H1 (cell line): Measurements from ENCODE around the gene DLX4. TPM values are rescaled to one million over a fixed set of nuclear protein-coding genes. Genes with fewer than 3 reads are reported as not detected.

Experiments used
- CTCF ChIA-PET: fragments of 300-600 bp; sonication (Branson Sonifier 250); formaldehyde crosslinking; loops from one replicate; lab custom pipeline; 2021; ENCODE audit not compliant: partially characterized antibody; lab: Charles Lee
- POLR2A ChIA-PET: fragments of 300-600 bp; sonication (Branson Sonifier 250); formaldehyde crosslinking; loops from one replicate; lab custom pipeline; 2021; ENCODE audit warnings: inconsistent platforms; ENCODE audit not compliant: partially characterized antibody; lab: Charles Lee
- DNase-seq, 2 experiments: peaks; one replicate each; pipeline versions ENCODE4 v3.0.0 to v3.0.0-alpha.2; 2010 to 2022; ENCODE audit warnings: low spot score in 2 of 2, low read depth in 1 of 2, mixed read lengths in 1 of 2
- FAIRE-seq: peaks from 2 replicates; lab custom pipeline; 2011; peaks lifted over from hg19 to GRCh38; lab: Jason Lieb, UNC
- H2AFZ ChIP-seq: 2 replicates; pipeline ENCODE4 v1.8.1; 2012; ENCODE audit warnings: low read length, inconsistent platforms
- H2AK5ac ChIP-seq: 2 replicates; pipeline ENCODE4 v1.6.1; 2013; ENCODE audit warnings: low read depth, low read length
- H2BK120ac ChIP-seq: replicated peaks from 2 replicates; pipeline ENCODE3; 2013; ENCODE audit warnings: low read depth, low read length, inconsistent platforms
- H2BK12ac ChIP-seq: 2 replicates; pipeline ENCODE4 v1.6.1; 2013; ENCODE audit warnings: low read depth, low read length
- H2BK15ac ChIP-seq: 2 replicates; pipeline ENCODE4 v1.6.1; 2013; ENCODE audit warnings: low read length
- H2BK20ac ChIP-seq: 2 replicates; pipeline ENCODE4 v1.6.1; 2013; ENCODE audit warnings: low read length
- H2BK5ac ChIP-seq: 2 replicates; pipeline ENCODE4 v1.6.1; 2013; ENCODE audit warnings: low read depth, low read length
- H3K14ac ChIP-seq: 2 replicates; pipeline ENCODE4 v1.6.1; 2013; ENCODE audit warnings: inconsistent platforms; ENCODE audit not compliant: insufficient read length
- H3K18ac ChIP-seq: 2 replicates; pipeline ENCODE4 v1.6.1; 2013; ENCODE audit warnings: low read length; ENCODE audit errors: extremely low read depth
- H3K23ac ChIP-seq: 2 replicates; pipeline ENCODE4 v1.6.1; 2013; ENCODE audit warnings: inconsistent platforms; ENCODE audit not compliant: insufficient read length
- H3K23me2 ChIP-seq: 2 replicates; pipeline ENCODE4 v1.6.1; 2013; ENCODE audit warnings: low read depth, low read length
- H3K27ac ChIP-seq: 2 replicates; pipeline ENCODE4 v1.6.1; 2011; ENCODE audit warnings: low read depth, low read length, inconsistent platforms
- H3K27me3 ChIP-seq, 4 experiments: replicated peaks in 1 of 4; 1 replicate in 1 of 4; 2 replicates in 3 of 4; pipeline versions ENCODE4 v1.6.1 to v1.8.1; 2011 to 2013; ENCODE audit warnings: low read length in 3 of 4, mild to moderate bottlenecking in 3 of 4, inconsistent platforms in 2 of 4, mixed read lengths in 2 of 4, moderate library complexity in 1 of 4; ENCODE audit not compliant: control insufficient read depth in 3 of 4, insufficient read depth in 3 of 4; ENCODE audit errors: extremely low read depth in 1 of 4
- H3K36me3 ChIP-seq, 4 experiments: 2 replicates each; pipeline versions ENCODE4 v1.6.1 to v1.8.1; 2011 to 2013; ENCODE audit warnings: mild to moderate bottlenecking in 4 of 4, low read length in 3 of 4, moderate library complexity in 2 of 4, control low read depth in 1 of 4, inconsistent platforms in 1 of 4; ENCODE audit not compliant: insufficient read depth in 4 of 4, control insufficient read depth in 2 of 4
- H3K4ac ChIP-seq: replicated peaks from 2 replicates; pipeline ENCODE3; 2013; ENCODE audit warnings: low read length, low read depth, mixed read lengths, inconsistent platforms; ENCODE audit not compliant: insufficient read length
- H3K4me1 ChIP-seq, 4 experiments: replicated peaks in 1 of 4; 1 replicate in 1 of 4; 2 replicates in 3 of 4; pipeline versions ENCODE4 v1.6.1 to v1.8.1; 2011 to 2013; ENCODE audit warnings: low read length in 3 of 4, inconsistent platforms in 2 of 4, mixed read lengths in 1 of 4; ENCODE audit not compliant: insufficient read depth in 4 of 4, control insufficient read depth in 3 of 4
- H3K4me2 ChIP-seq, 2 experiments: 2 replicates each; pipeline versions ENCODE4 v1.6.1 to v1.8.1; 2011 to 2013; ENCODE audit warnings: low read depth in 2 of 2, low read length in 2 of 2, control low read depth in 1 of 2, inconsistent platforms in 1 of 2, mild to moderate bottlenecking in 1 of 2; ENCODE audit not compliant: insufficient read depth in 1 of 2
- H3K4me3 ChIP-seq, 4 experiments: fragments of 200-600, 300-600 bp in 1 of 4; sonication (generic), shearing (Covaris generic), sonication (Bioruptor Twin) in 1 of 4; 2 replicates each; pipeline versions ENCODE4 v1.5.1 to v1.8.1; 2011 to 2016; ENCODE audit warnings: low read length in 4 of 4, low read depth in 3 of 4, control low read depth in 2 of 4, inconsistent platforms in 2 of 4, mild to moderate bottlenecking in 2 of 4, mixed read lengths in 1 of 4, moderate library complexity in 1 of 4; ENCODE audit not compliant: insufficient read depth in 2 of 4; ENCODE audit errors: extremely low read depth in 1 of 4
- H3K56ac ChIP-seq: replicated peaks from 2 replicates; pipeline ENCODE3; 2013; ENCODE audit warnings: low read depth, mild to moderate bottlenecking, mixed read lengths, low read length, inconsistent platforms; ENCODE audit not compliant: insufficient read length
- H3K79me1 ChIP-seq: 2 replicates; pipeline ENCODE4 v1.6.1; 2013; ENCODE audit warnings: low read depth, low read length, control low read depth
- H3K79me2 ChIP-seq, 2 experiments: 2 replicates each; pipeline versions ENCODE4 v1.6.1 to v1.8.1; 2012 to 2013; ENCODE audit warnings: low read length in 2 of 2, mild to moderate bottlenecking in 2 of 2, inconsistent platforms in 1 of 2; ENCODE audit not compliant: insufficient read depth in 2 of 2, control insufficient read depth in 1 of 2
- H3K9ac ChIP-seq, 4 experiments: replicated peaks in 1 of 4; 1 replicate in 1 of 4; 2 replicates in 3 of 4; pipeline versions ENCODE4 v1.6.1 to v1.8.1; 2011 to 2013; ENCODE audit warnings: low read depth in 3 of 4, low read length in 3 of 4, control low read depth in 2 of 4, mild to moderate bottlenecking in 2 of 4, moderate library complexity in 2 of 4, inconsistent platforms in 1 of 4; ENCODE audit errors: extremely low read depth in 1 of 4
- H3K9me3 ChIP-seq, 2 experiments: 2 replicates each; pipeline versions ENCODE4 v1.6.1 to v1.8.1; 2012 to 2013; ENCODE audit warnings: mild to moderate bottlenecking in 2 of 2, moderate library complexity in 2 of 2, control low read depth in 1 of 2, inconsistent platforms in 1 of 2, low read depth in 1 of 2, low read length in 1 of 2, mixed read lengths in 1 of 2; ENCODE audit not compliant: insufficient read depth in 2 of 2
- H4K20me1 ChIP-seq, 2 experiments: replicated peaks in 1 of 2; 2 replicates each; pipeline versions ENCODE3 to v1.8.1; 2011 to 2013; ENCODE audit warnings: inconsistent platforms in 2 of 2, low read length in 2 of 2, mild to moderate bottlenecking in 1 of 2; ENCODE audit not compliant: insufficient read depth in 2 of 2, control insufficient read depth in 1 of 2
- H4K5ac ChIP-seq: 2 replicates; pipeline ENCODE4 v1.6.1; 2013; ENCODE audit warnings: low read length, low read depth, mixed read lengths, inconsistent platforms; ENCODE audit not compliant: insufficient read length
- H4K8ac ChIP-seq: 2 replicates; pipeline ENCODE4 v1.8.0; 2013; ENCODE audit warnings: mild to moderate bottlenecking, moderate library complexity, low read length, inconsistent platforms; ENCODE audit not compliant: insufficient read depth; ENCODE audit errors: extremely low read depth
- H4K91ac ChIP-seq: replicated peaks from 2 replicates; pipeline ENCODE3; 2013; ENCODE audit warnings: low read length, mixed read lengths, inconsistent platforms; ENCODE audit not compliant: insufficient read length
- HDAC6 ChIP-seq: IDR thresholded peaks from one replicate; pipeline ENCODE4 v1.7.1; 2012; ENCODE audit warnings: low read depth, mild to moderate bottlenecking, inconsistent platforms, low read length, moderate library complexity
- MAFK ChIP-seq: IDR thresholded peaks from 2 replicates; pipeline ENCODE4 v1.6.1; 2012; ENCODE audit warnings: low read depth, mild to moderate bottlenecking, improper control_type of control experiment, low read length
- SIRT6 ChIP-seq: IDR thresholded peaks from one replicate; pipeline ENCODE4 v1.7.1; 2012; ENCODE audit warnings: low read length, inconsistent platforms
- SUZ12 ChIP-seq: fragments of 200-600 bp; sonication (generic); IDR thresholded peaks from 2 replicates; pipeline ENCODE4 v1.6.1; 2012; ENCODE audit warnings: mild to moderate bottlenecking, inconsistent platforms, low read length, moderate library complexity, mixed read lengths
- TAF7 ChIP-seq: optimal IDR thresholded peaks from 2 replicates; pipeline ENCODE3; 2011; ENCODE audit warnings: low read depth, mild to moderate bottlenecking, inconsistent platforms, low read length, moderate library complexity, borderline replicate concordance
- TCF12 ChIP-seq: IDR thresholded peaks from 2 replicates; pipeline ENCODE4 v1.6.1; 2011; ENCODE audit warnings: low read depth, mild to moderate bottlenecking, low read length
- WGBS, 2 experiments: shearing (Covaris generic) in 1 of 2; methylation state at CpG; one replicate each; pipeline versions ENCODE4 v1.1.6 to v1.1.7; 2013 to 2015; ENCODE audit warnings: low lambda C conversion rate in 2 of 2, mixed read lengths in 2 of 2, inconsistent platforms in 1 of 2, low coverage in 1 of 2, missing lambda C conversion rate in 1 of 2; ENCODE audit not compliant: insufficient replicate concordance in 2 of 2, insufficient coverage in 1 of 2, insufficient read length in 1 of 2; ENCODE audit errors: extremely low coverage in 1 of 2, missing lambda C conversion rate in 1 of 2; 5-methylcytosine and 5-hydroxymethylcytosine counted together
- polyA plus RNA-seq, 7 experiments: library from polyadenylated mRNA; depleted of rRNA in 3 of 7; stranded (reverse) in 5 of 7; unstranded in 2 of 7; fragments of >200 nt in 5 of 7; fragments of 200-250 nt in 2 of 7; gene quantifications; 1 replicate in 5 of 7; 2 replicates in 1 of 7; 4 replicates in 1 of 7; pipeline versions ENCODE4 v1.2.1 to v1.2.3, GENCODE V29; 2011 to 2013; ENCODE audit warnings: missing spikeins in 2 of 7, mixed read lengths in 2 of 7
- total RNA-seq: library from RNA; stranded (reverse); fragmentation: NEBNext Ultra II Directional; extraction: Animal tissue kit (Norgen Biotek cat#: 25700); gene quantifications from 2 replicates; pipeline ENCODE4 v1.2.1, GENCODE V29; 2021

DLX4 gene
- total and polyA plus RNA-seq, 2 of the 8 experiments (the other 6 are each of a cell fraction or from before 2014, with no cell fraction given): 0.67 to 0.80 TPM

DNA sequence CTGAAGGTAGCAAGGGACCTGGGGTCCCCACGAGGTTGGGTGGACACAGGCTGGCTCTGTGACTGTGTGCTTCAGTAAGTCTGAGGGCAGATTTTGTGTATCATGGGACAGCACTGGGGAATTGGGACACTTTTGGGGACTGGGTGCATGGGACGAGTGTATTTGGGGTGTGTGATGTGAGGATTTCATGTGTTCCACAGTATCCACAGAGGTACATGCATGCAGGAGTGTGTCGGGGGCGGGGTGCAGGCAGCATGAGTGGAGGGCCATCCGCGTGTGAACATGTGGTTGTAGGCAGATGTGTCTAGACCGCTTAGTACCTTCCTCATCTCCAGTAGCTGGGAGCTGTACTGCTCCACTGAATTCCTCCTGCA is 27.1 kb downstream of the DLX4 start:
- peaks cover 50 to 76% (median 69%) of the 10 kb centered on the region in 4 experiments for H3K27me3 ChIP-seq
- H2BK12ac ChIP-seq: no peak overlapping the region
- no peak overlapping the region for H3K4me3 ChIP-seq
- no peak overlapping the region for H4K5ac ChIP-seq
- peak overlapping the region in 1 of 2 experiments; percentile 96; a peak in 1 of 4 replicates for H3K4me2 ChIP-seq
- H3K14ac ChIP-seq: no peak overlapping the region
- WGBS, 2 experiments: 51% methylated on average over 7 of the region's 7 CpGs; no CpG with 5 or more reads in 1 of the 2 experiments
- no peak overlapping the region for H2AK5ac ChIP-seq
- H2BK15ac ChIP-seq: no peak overlapping the region
- no peak overlapping the region for H3K56ac ChIP-seq
- peaks cover 18% of the 10 kb centered on the region; the same call in 1 of the 2 replicates for H3K23me2 ChIP-seq
- no peaks in the 10 kb centered on the region; a peak in 1 of 8 replicates for H3K36me3 ChIP-seq
- ChIA-PET CTCF (interaction anchor here (0.8 to 18.5 kb wide), 33 partner anchors 8 to 564 kb away, joined by 3 to 547 read pairs (median 13); partner anchors contain the start of genes ITGA3, NXPH3, SLC35B1 and TAC4), POLR2A (interaction anchor here (0.8 to 5.6 kb wide), 11 partner anchors 10 to 208 kb away, joined by 3 to 28 read pairs (median 5); partner anchors contain the start of gene KAT7)
- no peak overlapping the region for H3K27ac ChIP-seq
- no peak overlapping the region for H2BK120ac ChIP-seq
- no peak overlapping the region for H2AFZ ChIP-seq
- no peak overlapping the region for H2BK5ac ChIP-seq
- no peak overlapping the region for H4K8ac ChIP-seq
- no peaks in the 10 kb centered on the region for H3K79me2 ChIP-seq
- no peaks in the 10 kb centered on the region for H3K79me1 ChIP-seq
- no peak overlapping the region for H3K9ac ChIP-seq
- H3K9me3 ChIP-seq: peaks cover 0 to 5% of the 10 kb centered on the region in 2 experiments; a peak in 1 of 4 replicates
- 0 out of 2 replicates have a peak, but pooled peaks have one; percentile 9 for TF ChIP-seq SUZ12
- TF ChIP-seq HDAC6: no peak
- TF ChIP-seq TAF7: no peak
- TF ChIP-seq TCF12: no peak
- no peak for TF ChIP-seq SIRT6
- no peak for TF ChIP-seq MAFK
- FAIRE-seq: no peak
- H2BK20ac ChIP-seq: no peak overlapping the region
- H4K20me1 ChIP-seq: peaks cover 2 to 15% of the 10 kb centered on the region in 2 experiments
- no peak for DNase-seq
- H3K4ac ChIP-seq: no peak overlapping the region
- H3K18ac ChIP-seq: no peak overlapping the region
- peaks cover 7 to 35% (median 15%) of the 10 kb centered on the region in 4 experiments; a peak in 6 of 7 replicates for H3K4me1 ChIP-seq
- H3K23ac ChIP-seq: no peak overlapping the region
- no peak overlapping the region for H4K91ac ChIP-seq
